ENCODE measurements around the gene HMCN2.

The HMCN2 gene

GRCh38 chr9:130301483-130302286 is 36.1 kb downstream of the HMCN2 start:
- DNase-seq (ENCODE audit: extremely low read depth, low read depth), result no peak
- TF ChIP-seq CTCF (IDR thresholded peaks at IDR 0.05; ENCODE audit: low read depth, low read length), result no peak

GRCh38 chr9:130302785-130303612 is 37.4 kb downstream of the HMCN2 start:
- no peak for TF ChIP-seq CTCF (IDR thresholded peaks at IDR 0.05; ENCODE audit: low read depth, low read length)
- DNase-seq (ENCODE audit: extremely low read depth, low read depth), result no peak

GRCh38 chr9:130303613-130304055 is 38.1 kb downstream of the HMCN2 start:
- DNase-seq (ENCODE audit: extremely low read depth, low read depth), result no peak
- TF ChIP-seq CTCF (IDR thresholded peaks at IDR 0.05; ENCODE audit: low read depth, low read length), result no peak

GRCh38 chr9:130304116-130304515 is 38.6 kb downstream of the HMCN2 start:
- no peak for TF ChIP-seq CTCF (IDR thresholded peaks at IDR 0.05; ENCODE audit: low read depth, low read length)
- DNase-seq (ENCODE audit: extremely low read depth, low read depth), result no peak

- no peak for DNase-seq (ENCODE audit: extremely low read depth, low read depth)
- TF ChIP-seq CTCF (IDR thresholded peaks at IDR 0.05; ENCODE audit: low read depth, low read length), result no peak
These were observed 39.1 kb downstream of the HMCN2 start for GRCh38 chr9:130304643-130305042.

- no peak for DNase-seq (ENCODE audit: extremely low read depth, low read depth)
- no peak for TF ChIP-seq CTCF (IDR thresholded peaks at IDR 0.05; ENCODE audit: low read depth, low read length)
These were observed 39.8 kb downstream of the HMCN2 start for GRCh38 chr9:130305381-130305780.

Measured in AG09319 (cell line).